Mesothelial cell of epicardium (in vitro differentiated cells): ENCODE measurements around the gene ATP2C2. TPM values are rescaled to one million over a fixed set of nuclear protein-coding genes. Genes with fewer than 3 reads are reported as not detected.
A peak's percentile ranks its signal among the peaks of the same experiment; 100 is the strongest.
"Not testable (repeated sequence)": the region's sequence is repeated elsewhere in the genome, so short reads cannot be mapped to it uniquely, and the experiment has no call there.

Experiments used
- DNase-seq, 2 experiments: peaks; one replicate each; pipeline ENCODE4 v3.0.0; 2021; ENCODE audit warnings: low spot score in 2 of 2; ENCODE audit not compliant: unreplicated experiment in 2 of 2
- H3K27ac Mint-ChIP-seq: 2 replicates; pipeline ENCODE4 v1.8.0; 2021; ENCODE audit warnings: mixed read lengths
- H3K27me3 Mint-ChIP-seq: 2 replicates; pipeline ENCODE4 v1.8.0; 2021; ENCODE audit warnings: low read depth, mixed read lengths
- H3K36me3 Mint-ChIP-seq: 2 replicates; pipeline ENCODE4 v1.8.0; 2021; ENCODE audit warnings: mixed read lengths
- H3K4me1 Mint-ChIP-seq: 2 replicates; pipeline ENCODE4 v1.8.0; 2021; ENCODE audit warnings: mixed read lengths
- H3K4me3 Mint-ChIP-seq: 2 replicates; pipeline ENCODE4 v1.8.0; 2021; ENCODE audit warnings: mild to moderate bottlenecking, moderate library complexity, mixed read lengths
- H3K9me3 Mint-ChIP-seq: 2 replicates; pipeline ENCODE4 v1.8.0; 2021; ENCODE audit warnings: mixed read lengths
- total RNA-seq: library from RNA; stranded (reverse); gene quantifications from 3 replicates; pipeline ENCODE4 v1.2.1, GENCODE V29; 2021
- TF ChIP-seq, protein P1 (sequence below): fragments of 200-600 bp; sonication (generic); IDR thresholded peaks from one replicate; pipeline ENCODE4 v1.5.0; 2021; ENCODE audit warnings: antibody characterized with exemption; ENCODE audit not compliant: unreplicated experiment

ATP2C2 gene
- total RNA-seq, 1 donor from 2014 or later: 47.7 TPM

DNA sequence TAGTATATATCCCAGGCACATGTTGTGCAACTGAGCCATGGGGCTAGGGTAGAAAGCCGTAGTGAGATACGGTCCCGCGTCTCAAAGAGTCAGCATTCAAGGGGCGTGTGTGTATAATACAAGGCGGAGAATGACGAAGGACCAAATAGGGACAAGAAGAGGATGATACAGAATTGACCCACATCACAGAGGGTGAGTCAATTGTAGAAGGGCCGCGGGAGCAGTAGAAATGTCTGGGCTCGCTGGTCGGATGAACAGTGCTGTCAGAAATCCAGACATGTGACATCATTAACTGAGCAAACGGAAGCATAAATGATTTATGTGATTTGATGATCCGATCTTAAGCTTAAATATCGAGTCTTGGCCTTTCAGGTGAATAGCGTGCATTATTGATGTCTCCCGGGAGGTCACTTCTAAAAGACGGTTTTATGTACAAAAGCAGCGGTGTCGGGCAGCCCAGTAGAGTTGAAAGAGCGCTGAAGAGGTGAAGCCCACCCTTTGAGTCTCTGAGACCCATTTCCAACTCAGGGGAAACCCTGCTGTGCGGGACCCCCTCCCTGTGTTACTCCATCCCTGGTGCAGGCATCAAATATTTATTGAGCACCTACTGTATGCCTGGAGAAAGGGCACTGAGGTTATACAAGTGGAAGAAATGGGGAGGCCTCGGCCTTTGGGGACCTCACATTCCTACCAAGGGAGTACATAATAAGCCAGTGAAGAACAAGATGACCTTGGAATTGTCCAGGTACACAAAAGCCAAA lies 45.1 kb downstream of the ATP2C2 start:
- Mint-ChIP-seq H3K27ac (peak overlapping the region; percentile 79), H3K9me3 (no peaks in the 10 kb centered on the region), H3K4me1 (peaks cover 66% of the 10 kb centered on the region), H3K27me3 (no peaks in the 10 kb centered on the region), H3K36me3 (peaks cover 11% of the 10 kb centered on the region), H3K4me3 (no peak overlapping the region)
- TF ChIP-seq, protein P1, sequence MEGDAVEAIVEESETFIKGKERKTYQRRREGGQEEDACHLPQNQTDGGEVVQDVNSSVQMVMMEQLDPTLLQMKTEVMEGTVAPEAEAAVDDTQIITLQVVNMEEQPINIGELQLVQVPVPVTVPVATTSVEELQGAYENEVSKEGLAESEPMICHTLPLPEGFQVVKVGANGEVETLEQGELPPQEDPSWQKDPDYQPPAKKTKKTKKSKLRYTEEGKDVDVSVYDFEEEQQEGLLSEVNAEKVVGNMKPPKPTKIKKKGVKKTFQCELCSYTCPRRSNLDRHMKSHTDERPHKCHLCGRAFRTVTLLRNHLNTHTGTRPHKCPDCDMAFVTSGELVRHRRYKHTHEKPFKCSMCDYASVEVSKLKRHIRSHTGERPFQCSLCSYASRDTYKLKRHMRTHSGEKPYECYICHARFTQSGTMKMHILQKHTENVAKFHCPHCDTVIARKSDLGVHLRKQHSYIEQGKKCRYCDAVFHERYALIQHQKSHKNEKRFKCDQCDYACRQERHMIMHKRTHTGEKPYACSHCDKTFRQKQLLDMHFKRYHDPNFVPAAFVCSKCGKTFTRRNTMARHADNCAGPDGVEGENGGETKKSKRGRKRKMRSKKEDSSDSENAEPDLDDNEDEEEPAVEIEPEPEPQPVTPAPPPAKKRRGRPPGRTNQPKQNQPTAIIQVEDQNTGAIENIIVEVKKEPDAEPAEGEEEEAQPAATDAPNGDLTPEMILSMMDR: no peak
- DNase-seq: no peak

DNA sequence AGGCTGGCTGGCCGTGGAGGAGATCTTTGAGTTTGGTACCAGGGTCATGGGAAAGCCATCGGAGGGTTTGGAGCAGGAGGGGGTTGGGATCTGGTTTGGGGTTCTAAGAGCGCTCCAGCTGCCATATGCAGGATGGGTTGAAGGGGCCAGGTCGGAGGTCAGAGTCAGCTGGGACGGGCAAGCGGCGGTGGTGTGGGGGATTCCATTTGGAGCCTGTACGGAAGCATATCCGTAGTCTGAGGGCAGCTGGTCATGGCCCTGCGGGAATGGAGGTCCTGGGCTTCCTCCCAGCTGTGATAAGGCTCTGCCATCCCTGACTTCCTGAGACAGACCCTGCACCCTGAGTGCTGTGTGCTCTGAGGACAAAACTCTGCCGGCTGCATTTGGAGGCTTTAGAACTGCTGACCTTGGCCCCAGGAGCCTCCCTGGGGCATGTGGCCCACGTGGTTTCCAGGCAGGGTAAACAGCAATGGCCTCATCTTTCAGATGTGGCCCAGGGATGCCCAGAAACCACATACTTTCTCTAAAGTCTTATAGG lies 46.5 kb downstream of the ATP2C2 start:
- TF ChIP-seq, protein P1: no peak
- Mint-ChIP-seq H3K27me3 (no peaks in the 10 kb centered on the region), H3K36me3 (peaks cover 11% of the 10 kb centered on the region), H3K4me3 (no peak overlapping the region), H3K4me1 (peaks cover 63% of the 10 kb centered on the region), H3K27ac (peak overlapping the region; percentile 86), H3K9me3 (no peaks in the 10 kb centered on the region)
- DNase-seq: no peak

DNA sequence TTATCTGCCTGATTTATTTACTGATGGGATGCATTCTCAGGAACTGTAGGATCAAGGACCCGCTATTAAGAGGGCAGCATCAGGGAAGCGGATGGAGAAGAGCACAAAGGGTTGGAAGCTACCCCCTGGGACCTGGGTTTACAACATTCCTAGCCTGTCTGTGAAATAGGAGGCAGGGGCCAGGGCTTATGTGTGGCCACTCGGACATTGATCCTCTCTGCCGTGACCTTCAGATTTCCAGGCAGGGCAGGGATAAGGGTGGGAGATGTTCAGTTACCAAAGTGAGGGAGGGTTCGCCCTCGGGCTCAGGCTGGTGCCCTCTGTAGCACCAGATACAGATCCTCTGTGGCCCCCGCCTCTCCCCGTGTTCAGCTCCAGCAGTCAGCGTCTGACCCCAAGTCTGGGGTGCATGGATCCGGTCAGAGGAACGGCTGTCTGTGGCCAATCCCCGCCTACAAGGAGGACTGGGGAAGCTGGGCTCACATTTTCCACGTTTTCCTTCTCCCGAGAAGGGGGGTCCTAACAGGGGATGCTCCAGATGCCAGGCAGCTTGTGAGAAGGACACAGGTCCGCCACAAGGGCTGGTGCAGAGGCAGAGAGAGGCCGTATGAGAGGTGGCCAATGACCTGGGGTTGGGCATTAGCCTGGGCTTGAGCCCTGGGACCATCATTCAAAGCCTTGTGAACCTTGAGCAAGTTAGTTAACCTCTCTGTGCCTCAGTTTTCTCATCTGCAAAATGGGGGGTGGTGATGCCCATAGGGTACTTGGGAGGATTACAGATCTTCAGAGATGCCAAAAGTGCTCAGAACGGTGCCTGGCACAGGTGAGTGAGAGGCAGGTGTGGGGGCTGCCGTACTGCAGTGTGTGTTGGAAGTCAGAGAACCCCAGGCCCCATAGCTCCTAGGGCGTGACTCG lies 48.3 kb downstream of the ATP2C2 start:
- peaks cover 11% of the 10 kb centered on the region for H3K36me3 Mint-ChIP-seq
- no peaks in the 10 kb centered on the region for H3K27me3 Mint-ChIP-seq
- TF ChIP-seq, protein P1: no peak
- H3K4me1 Mint-ChIP-seq: peaks cover 51% of the 10 kb centered on the region
- DNase-seq: no peak
- H3K4me3 Mint-ChIP-seq: no peak overlapping the region
- H3K27ac Mint-ChIP-seq: peak overlapping the region; percentile 86
- no peaks in the 10 kb centered on the region for H3K9me3 Mint-ChIP-seq

DNA sequence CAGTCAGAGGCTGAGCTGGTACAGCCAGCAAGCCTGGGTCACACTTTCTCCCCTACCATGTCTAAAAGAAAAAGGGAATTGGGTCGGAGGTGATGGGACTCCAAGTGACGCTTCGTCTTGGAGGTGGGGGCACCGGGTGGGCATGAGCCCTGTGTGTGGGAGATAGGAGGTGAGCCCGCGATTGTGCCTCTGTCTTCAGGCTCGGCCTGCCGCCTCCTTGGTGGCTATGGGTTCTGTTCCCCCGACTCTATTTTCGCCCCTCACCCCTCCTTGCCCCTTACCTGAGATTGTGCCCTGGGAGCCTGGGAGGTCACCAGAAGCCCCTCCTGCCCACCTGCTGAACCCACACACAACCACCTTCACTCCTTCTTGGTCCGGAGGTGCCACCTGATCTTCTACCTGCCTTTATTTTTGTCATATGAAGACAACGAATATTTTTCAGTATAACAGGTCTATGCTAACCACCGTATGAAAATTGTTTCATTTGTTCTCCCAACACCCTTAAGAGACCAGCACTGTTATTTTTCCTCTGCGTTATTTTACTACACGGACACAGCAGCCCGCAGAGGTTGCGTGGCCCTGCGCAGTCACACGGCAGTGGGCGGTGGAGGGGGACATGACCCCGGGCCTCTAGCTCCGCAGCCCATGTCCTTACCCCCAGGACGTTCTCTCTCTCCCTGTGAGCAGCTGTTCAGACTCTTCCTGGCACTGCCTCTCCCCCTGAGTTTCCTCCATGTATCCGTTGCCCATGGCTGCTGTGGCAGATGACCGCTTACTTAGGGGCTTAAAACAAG lies 49.9 kb downstream of the ATP2C2 start:
- peaks cover 12% of the 10 kb centered on the region for H3K36me3 Mint-ChIP-seq
- H3K4me3 Mint-ChIP-seq: no peak overlapping the region
- no peaks in the 10 kb centered on the region for H3K9me3 Mint-ChIP-seq
- H3K27me3 Mint-ChIP-seq: no peaks in the 10 kb centered on the region
- peak overlapping the region; percentile 86 for H3K27ac Mint-ChIP-seq
- TF ChIP-seq, protein P1: no peak
- DNase-seq: no peak
- H3K4me1 Mint-ChIP-seq: peaks cover 46% of the 10 kb centered on the region

DNA sequence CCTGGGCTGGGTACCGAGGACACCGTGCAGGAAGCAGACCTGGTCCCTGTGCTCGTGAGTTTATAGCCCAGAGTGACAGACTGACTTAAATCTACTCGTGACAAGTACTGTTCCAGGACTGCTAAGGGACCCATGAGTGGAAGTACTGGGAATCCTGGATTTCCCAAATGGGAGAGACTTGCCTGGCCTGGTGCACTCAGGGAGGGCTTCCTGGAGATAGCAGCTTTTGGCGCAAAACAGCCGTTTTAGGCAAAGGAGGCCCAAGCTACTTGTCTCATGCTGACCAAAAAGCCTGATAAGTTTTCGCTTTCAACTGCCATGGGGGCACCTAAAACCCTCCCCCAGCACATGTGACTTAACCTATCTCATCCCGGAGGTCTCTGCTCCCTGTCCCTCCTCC lies 51.4 kb downstream of the ATP2C2 start:
- peaks cover 16% of the 10 kb centered on the region for H3K36me3 Mint-ChIP-seq
- peaks cover 40% of the 10 kb centered on the region for H3K4me1 Mint-ChIP-seq
- no peaks in the 10 kb centered on the region for H3K27me3 Mint-ChIP-seq
- H3K9me3 Mint-ChIP-seq: no peaks in the 10 kb centered on the region
- no peak overlapping the region for H3K4me3 Mint-ChIP-seq
- TF ChIP-seq, protein P1: no peak
- no peak overlapping the region for H3K27ac Mint-ChIP-seq
- no peak for DNase-seq

DNA sequence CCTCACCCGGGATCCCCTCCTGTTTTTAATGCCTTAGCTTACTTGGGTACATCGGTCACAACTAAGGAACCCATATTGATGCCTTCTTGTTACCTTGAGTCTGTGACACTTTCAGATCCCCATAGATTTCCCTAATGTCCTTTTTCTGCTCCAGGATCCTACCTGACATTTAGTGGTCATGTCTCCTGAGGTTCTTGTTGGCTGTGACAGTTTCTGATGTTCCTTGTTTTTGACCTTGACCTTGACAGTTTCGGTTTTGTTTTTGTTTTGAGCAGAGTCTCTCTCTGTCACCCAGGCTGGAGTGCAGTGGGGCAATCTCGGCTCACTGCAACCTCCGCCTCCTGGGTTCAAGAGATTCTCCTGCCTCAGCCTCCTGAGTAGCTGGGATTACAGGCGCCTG lies 52.2 kb downstream of the ATP2C2 start:
- Mint-ChIP-seq H3K27ac (peak overlapping the region; percentile 45), H3K4me1 (peaks cover 33% of the 10 kb centered on the region), H3K36me3 (peaks cover 24% of the 10 kb centered on the region)
- H3K4me3 Mint-ChIP-seq, H3K9me3 Mint-ChIP-seq, H3K27me3 Mint-ChIP-seq, DNase-seq: not testable (repeated sequence)
